Keratinocyte (primary cell): ENCODE measurements around the gene TSTD2.

ENCODE experiments used
- EZH2 ChIP-seq: IDR thresholded peaks from one replicate; pipeline ENCODE4 v1.6.1; 2012; ENCODE audit warnings: inconsistent platforms, mild to moderate bottlenecking, low read length, moderate library complexity
- TF ChIP-seq, protein P1 (sequence below), 3 experiments: IDR thresholded peaks in 1 of 3; conservative IDR thresholded peaks in 1 of 3; optimal IDR thresholded peaks in 1 of 3; 2 replicates in 2 of 3; 3 replicates in 1 of 3; pipeline versions ENCODE3 to v1.5.1; 2011; ENCODE audit warnings: low read length in 3 of 3, mild to moderate bottlenecking in 3 of 3, moderate library complexity in 2 of 3, control low read depth in 1 of 3, inconsistent platforms in 1 of 3; ENCODE audit not compliant: insufficient read depth in 2 of 3; ENCODE audit errors: extremely low read depth in 1 of 3

DNA sequence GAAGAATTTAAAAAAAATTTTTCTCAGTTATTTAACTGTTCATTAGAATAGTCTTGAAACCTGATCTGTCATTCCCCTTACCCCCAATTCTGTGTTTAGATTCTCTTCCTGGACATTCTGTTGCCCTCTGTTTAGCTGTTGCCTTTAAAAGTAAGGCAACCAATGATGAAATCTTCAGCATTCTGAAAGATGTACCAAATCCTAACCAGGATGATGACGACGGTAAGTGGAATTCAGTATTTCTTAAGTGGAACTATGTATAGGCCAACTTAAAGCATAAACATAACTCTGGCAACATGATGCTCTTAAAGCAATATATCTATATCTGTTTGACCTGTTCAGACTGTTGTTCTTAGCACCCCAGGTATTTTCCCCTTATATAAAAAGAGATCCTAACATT, 27.7 kb upstream of the TSTD2 start:
- TF ChIP-seq, protein P1, sequence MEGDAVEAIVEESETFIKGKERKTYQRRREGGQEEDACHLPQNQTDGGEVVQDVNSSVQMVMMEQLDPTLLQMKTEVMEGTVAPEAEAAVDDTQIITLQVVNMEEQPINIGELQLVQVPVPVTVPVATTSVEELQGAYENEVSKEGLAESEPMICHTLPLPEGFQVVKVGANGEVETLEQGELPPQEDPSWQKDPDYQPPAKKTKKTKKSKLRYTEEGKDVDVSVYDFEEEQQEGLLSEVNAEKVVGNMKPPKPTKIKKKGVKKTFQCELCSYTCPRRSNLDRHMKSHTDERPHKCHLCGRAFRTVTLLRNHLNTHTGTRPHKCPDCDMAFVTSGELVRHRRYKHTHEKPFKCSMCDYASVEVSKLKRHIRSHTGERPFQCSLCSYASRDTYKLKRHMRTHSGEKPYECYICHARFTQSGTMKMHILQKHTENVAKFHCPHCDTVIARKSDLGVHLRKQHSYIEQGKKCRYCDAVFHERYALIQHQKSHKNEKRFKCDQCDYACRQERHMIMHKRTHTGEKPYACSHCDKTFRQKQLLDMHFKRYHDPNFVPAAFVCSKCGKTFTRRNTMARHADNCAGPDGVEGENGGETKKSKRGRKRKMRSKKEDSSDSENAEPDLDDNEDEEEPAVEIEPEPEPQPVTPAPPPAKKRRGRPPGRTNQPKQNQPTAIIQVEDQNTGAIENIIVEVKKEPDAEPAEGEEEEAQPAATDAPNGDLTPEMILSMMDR (optimal IDR thresholded peaks at IDR 0.05 in 1 of 3, IDR thresholded peaks at IDR 0.05 in 1 of 3, conservative IDR thresholded peaks at IDR 0.05 in 1 of 3; ENCODE audit: extremely low read depth in 1 of 3, insufficient read depth in 2 of 3, low read length in 3 of 3), result no peak
- no peak for TF ChIP-seq EZH2
